SW 1271 (cell line): ENCODE data around the gene TMEM131L.
"Not testable (repeated sequence)": the region's sequence is repeated elsewhere in the genome, so short reads cannot be mapped to it uniquely, and the experiment has no call there.

Experiments
- DNase-seq, 2 experiments: peaks; one replicate each; lab custom pipeline; 2025; lab: John Stamatoyannopoulos, UW

TMEM131L gene

DNA sequence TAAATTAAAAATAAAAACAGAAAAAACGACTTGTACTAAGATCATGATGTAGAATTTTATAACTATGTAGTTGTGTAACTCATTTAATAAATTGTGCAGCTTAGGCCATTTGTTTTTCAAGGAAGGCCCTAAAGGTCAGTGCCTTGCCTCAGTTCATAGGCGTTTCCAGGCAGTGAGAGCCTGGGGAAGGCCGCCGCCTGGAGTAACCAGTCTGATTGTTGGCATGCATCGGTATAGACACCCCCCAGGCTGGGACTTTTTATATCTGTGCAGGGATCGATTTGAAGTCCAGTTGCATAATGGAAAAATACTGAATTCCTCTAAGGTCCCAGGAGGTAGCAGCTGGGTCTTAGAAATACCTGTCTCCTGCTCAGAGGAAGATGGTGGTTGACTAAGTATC is 77.2 kb downstream of the TMEM131L start:
- no peak for DNase-seq

DNA sequence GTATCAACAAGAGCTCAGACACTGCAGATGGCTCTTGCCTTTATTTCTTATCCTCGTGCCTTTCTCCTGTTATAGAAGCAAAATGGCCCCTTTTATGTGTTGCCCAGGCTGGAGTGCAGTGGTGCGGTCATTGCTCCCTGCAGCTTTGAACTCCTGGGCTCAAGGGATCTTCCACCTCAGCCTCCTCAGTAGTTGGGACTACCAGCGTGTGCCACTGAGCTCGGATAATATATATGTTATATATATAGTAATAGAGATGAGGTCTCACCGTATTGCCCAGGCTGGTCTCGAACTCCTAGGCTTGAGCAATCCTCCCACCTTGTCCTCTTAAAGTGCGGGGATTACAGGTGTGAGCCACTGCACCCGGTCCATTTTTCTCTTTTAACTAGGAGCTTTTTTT is 79.7 kb downstream of the TMEM131L start:
- no peak for DNase-seq

DNA sequence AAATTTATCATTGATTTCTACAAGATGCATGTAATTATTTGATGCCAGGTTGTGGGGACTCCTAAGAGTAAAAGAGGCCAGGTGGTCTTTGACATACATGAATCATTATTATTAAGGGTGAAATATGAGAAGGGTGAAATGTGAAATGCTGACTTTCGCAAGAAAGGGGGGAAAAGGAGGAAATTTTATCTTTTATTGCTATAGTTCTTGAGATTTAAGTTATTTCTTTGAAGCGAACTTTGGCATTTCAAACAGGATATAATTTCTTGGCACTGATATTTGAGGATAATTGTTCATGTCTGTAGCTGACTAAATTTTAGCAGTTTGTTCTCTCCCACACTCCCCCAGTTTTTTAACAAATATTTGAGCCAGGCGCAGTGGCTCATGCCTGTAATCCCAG is 80.1 kb downstream of the TMEM131L start:
- DNase-seq: no peak

DNA sequence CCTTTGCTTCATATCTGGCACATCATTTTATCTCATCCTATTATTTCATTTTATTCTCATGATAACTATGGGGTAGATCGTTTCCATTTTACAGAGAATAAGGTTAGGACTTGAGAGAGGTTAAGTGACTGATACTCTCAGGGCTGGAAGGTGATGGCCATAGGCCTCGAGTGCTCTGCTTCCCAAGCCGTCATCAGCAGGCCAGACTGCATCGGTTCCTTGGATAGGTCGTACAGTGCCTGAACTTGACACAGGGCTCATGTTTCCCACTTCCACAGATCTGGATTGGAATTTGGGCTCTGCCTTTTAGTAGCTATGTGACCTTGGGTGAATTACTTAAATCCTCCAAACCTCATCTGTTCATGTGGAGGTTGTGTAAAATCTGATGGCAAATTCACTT is 81.4 kb downstream of the TMEM131L start:
- DNase-seq: no peak

DNA sequence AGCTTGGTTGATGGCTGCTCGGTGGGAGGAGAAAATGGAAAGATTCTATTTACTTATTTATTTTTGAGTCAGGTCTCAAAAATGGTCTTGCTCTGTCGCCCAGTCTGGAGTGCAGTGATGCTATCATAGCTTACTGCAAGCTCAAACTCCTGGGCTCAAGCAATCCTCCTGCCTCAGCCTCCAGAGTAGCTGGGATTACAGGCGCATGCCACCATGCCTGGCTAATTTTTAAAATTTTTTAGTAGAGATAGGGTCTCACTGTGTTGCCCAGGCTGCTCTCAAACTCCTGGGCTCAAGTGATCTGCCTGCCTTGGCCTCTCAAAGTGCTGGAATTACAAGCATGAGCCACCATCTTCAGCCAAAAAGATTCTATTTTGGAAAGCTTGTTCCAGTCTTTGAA is 82.7 kb downstream of the TMEM131L start:
- not testable (repeated sequence) for DNase-seq

DNA sequence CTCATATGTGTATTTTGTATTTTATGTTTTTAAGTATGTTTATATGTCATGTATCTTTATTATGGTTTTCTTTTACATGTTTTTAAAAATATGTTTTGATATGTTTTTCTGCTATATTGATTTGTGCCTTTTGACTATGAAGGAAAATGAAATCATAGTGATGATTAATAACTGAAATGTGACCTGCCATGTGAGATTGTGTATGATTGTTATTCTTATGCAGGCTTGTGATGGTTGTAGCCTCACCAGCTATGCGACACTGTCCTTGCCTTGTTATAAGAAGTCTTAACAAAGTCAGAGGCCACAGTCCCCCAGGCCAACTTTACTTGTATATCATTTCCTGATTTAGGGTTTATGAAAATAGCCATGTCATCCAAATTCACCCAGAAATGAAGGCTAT is 83.2 kb downstream of the TMEM131L start:
- no peak for DNase-seq

DNA sequence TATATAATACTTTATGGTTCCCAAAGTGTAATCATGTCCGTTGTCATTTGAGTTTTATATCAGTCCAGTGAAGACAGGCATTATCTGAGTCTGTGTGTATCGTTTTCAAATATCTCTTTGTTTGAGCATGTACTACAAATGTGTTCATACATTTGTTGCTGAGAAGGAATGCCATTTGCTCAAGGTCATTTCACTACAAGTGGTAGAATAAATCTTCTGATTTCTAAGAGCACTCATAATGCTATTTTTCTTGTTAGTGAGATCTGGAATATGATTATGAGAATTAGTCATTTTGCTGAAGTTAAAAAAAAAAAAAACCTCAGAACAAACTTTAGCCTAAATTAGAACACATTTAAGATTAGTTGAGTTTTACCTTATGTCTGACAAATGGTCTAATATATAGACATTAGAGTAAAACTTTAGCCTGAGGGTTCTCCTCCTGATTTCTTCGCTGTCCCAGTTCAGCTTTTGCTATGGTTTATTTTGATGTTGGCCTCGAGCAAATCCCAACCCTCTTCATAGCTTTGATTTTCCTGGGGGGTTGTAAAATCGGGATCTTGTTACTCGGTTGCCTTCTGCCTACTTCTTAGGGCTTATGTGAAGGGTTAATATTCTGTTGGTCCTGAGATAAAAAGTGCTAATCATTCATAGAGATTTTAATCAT is 87.1 kb downstream of the TMEM131L start:
- DNase-seq: no peak

DNA sequence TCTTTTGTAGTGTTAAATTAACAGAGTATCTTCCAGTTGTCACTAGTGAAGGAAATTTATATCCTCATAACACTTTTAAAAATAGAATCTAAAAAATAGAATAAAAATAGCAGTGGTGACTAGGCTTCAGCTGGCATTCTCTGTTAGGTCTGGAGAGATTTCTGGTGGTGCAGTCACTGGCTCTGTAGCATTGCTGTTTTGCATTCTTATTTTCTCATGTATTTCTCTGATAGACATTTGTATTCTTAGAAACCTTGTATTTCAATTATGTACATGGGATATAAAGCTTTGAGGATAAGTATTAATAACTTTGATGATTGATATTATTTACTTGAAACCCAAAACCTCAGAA is 87.6 kb downstream of the TMEM131L start:
- DNase-seq: no peak

DNA sequence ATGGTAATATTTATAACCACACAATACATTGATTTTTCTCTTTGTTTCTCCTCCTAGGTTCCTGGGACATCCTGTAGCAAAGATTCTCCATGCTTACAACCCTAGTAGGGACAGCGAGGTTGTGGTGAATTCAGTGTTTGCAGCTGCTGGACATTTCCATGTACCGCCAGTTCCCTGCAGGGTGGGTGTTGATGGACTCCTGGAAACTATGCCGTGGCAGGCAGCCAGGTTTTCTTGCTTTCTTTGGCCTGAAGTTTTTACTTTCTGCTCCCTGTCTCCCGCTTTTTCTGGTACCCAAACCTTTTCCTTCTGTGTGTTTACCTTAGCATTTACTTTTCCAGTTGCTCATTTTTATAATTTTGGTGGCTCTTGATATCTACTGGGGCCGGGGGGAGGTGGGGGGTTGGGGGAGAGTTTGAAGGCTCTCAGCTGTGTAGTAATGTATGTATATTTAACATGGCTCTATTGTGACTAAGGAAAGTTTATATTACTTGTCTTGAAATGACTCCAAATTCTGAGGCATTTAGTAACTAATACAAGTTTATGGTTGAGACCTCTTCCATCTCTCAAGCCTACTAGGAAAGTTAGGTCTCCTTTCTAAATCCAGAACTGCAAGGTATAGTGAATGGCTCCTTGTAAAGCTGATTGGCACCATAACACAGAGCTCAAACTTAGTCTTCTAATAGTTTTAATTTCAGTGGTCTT is 89.7 kb downstream of the TMEM131L start:
- no peak for DNase-seq

DNA sequence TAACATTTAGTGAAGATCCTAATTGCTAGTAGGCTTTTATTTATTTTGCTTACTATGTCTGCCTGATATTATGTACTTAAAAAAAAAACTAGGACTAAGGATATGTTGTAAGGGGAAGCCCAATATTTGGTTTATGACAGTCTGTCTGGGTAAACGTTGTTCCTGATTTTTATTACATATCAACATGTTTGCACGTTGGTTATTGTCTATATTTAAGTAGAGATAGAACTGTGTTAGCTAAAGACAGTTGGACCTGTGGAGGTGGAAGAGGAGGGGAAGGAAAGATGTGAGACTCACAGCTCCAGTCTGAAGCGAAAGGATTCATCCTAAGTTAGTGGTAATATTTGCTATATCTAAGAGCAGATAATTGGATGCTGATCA is 90.3 kb downstream of the TMEM131L start:
- DNase-seq: no peak

DNA sequence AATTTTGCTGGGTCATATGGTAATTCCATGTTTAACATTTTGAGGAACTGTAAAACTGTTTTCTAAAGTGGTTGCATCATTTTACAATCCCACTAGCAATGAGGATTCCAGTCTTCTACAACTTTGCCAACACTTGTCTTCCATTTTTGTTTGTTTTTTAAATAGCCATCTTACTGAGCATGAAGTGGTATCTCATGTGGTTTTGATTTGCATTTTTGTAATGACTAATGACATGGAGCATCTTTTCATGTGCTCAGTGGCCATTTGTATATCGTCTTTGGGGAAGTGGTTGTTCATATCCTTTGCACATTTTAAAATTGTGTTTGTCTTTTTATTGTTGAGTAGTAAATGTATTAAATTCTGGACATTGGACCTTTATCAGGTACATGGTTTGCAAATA is 94.7 kb downstream of the TMEM131L start:
- no peak for DNase-seq

DNA sequence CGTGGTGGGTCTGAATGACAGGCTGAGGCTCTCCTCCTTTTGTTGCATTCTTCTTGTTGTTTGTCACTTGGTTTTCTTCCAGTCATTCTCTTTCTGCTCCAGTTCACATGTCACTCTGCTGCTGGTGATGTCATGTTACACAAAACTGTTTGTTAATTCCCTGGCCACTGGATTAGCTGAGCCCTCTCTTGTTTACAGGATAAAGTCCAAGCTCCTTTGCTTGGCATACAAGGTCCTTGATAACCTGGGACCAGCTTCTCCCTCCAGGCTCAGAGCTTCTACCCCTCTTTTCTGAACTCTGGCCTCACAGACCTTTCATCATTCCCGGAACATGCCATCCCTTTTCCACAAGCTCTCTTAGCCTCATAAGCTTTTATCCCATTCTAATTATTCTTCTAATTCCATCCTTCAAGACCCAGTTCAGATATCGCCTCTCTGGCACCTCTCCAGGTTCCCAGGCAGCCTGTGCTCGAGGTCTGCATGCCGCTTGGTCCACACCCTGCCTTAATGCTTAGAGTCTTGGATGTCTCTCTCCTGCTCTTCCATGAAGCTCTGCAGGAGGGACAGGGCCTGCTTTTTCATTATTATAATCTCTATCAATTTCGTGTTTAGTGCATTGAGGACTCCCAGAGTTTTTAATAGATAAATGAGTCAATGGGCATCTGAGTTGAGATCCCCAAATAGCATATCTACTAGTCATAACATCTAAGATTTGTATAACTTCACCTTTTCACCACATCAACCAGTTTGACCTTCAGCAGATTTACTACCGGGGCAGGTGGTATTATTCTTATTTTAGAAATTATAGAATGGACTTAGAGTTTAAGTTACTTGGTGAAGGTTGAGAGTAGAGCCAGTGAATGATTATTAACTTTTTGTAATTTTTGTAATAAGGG is 98.7 kb downstream of the TMEM131L start:
- no peak for DNase-seq

DNA sequence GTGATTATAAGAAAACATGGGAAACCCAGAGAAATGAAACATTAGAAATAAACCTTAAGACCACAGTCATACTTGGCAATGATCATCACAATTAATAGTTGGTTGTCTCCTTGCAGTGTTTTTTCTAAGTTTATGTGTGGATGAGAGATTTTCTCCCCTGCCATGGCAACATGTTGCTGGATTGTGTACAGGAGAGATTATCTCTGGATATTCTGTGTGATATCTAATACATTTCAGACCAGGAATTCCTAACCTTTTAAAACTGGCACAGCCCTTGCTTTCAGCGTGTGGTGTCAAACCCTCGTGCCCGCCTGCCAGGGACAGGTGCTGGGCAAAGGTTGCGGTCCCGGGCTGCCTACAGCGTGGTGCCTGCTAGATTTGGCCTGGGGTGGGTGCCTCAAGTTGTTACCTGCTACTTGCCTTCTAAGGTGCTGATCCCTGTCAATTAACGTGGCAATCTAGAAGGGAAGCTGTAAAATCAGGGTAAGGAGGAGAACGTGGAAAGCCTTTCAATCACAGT is 100.5 kb downstream of the TMEM131L start:
- no peak for DNase-seq

DNA sequence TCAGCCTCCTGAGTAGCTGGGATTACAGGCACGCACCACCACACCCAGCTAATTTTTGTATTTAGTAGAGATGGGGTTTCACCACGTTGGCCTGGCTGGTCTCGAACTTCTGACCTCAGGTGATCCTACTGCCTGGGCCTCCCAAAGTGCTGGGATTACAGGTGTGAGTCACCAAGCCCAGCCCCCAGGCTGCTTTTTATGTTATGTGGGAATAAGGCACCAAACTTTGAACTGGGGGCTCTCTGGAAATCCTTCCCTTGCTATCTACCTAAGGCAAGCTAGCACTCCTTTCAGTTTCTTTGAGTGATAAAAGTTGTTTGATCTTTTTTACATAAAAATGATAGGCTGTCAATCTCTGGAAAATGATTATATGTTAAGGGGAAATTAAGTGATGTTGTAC is 101.5 kb downstream of the TMEM131L start:
- DNase-seq: not testable (repeated sequence)

DNA sequence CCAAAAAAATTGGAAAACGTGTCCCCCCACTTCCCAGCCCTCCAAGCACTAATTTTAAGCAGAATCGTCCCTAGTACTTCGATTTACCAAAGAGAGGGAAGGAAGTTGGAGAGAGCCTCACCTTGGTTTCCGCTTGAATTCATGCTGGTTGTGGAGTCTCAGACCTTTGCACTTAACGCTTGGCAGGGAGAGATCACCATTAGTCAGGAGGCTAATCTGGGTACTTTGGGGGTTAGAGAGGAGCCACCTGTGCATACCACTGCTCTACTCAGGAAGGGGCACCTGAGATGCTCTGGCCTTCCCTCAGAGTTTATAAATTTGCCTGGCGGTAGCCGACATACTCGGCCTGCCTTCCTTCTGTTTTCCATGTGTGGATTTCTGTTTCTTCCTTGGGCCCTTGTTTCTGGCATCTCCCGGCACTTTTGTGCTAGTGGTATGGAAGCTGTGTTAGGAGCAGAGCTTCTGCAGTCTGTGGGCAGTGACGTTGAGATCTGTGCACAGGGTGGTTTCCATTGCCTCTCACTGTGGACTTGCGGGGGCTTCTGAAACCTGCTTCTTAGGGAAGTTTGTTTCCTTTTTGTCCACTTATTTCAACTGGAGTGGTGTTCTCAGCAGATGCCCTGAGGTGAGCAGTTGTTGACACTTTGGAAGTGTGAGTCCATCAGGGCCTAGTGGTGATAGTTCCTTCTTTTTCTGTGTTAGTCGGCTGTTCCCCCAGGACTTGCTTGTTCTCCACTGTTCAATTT is 104.2 kb downstream of the TMEM131L start:
- DNase-seq: no peak

DNA sequence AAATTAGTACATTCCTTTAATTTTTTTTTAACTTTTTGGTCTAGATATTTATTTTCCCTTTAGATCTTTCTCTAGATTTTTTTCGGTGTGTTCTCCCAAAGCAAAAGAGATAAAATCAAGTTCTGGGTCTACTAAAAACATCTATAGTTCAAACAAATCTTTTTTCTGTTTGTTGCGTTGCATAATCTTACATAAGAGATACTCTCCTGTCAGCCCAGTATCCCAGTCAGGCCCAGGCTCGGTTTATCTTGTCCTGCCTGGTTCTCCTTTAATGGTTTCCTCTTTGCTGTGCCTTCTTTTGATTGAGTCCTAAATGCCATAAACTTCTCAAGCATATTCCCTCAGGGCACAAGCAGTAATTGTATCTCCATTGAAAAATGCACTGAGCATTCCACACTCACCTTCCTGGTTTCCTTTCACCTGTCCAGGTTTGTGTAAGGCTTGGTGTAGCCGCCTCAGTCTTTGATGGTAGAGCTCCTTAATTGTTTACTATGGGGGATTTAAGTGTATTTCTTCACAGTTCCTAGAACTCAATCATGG is 104.9 kb downstream of the TMEM131L start:
- DNase-seq: no peak

DNA sequence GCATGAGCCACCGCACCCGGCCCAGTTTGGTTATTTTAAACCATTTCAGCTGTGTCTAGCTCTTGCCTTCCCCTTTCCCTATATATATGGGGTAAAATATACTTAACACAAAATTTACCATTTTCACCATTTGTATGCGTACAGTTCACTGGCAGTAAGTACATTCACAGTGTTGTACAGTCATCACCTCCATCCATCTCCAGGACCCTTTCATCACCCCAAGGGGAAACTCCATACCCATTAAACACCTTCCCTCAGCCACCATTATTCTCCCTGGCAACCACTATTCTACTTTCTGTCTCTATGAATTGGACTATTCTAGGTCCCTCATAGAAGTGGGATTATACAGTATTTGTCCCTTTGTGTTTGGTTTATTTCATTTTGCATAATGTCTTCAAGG is 106.4 kb downstream of the TMEM131L start:
- DNase-seq: no peak

DNA sequence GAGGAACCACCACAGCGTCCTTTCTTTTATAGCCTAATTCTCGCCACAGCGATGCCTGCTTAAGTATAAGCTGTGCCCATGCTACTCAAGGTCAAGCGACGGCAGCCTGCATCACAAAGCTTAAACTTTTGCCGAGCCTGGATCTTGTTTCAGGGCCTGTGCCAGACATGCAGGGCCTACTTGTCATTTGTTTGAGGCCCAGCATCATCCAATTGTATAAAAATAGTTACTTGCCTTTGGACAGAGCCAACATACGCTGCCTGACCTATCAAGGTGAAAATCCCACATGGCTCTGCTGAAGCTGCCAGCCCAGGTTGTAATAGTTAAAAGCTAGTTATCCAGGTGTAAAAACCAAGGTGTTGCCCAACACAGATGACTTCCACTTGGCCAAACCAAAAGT is 107.1 kb downstream of the TMEM131L start:
- DNase-seq: no peak

DNA sequence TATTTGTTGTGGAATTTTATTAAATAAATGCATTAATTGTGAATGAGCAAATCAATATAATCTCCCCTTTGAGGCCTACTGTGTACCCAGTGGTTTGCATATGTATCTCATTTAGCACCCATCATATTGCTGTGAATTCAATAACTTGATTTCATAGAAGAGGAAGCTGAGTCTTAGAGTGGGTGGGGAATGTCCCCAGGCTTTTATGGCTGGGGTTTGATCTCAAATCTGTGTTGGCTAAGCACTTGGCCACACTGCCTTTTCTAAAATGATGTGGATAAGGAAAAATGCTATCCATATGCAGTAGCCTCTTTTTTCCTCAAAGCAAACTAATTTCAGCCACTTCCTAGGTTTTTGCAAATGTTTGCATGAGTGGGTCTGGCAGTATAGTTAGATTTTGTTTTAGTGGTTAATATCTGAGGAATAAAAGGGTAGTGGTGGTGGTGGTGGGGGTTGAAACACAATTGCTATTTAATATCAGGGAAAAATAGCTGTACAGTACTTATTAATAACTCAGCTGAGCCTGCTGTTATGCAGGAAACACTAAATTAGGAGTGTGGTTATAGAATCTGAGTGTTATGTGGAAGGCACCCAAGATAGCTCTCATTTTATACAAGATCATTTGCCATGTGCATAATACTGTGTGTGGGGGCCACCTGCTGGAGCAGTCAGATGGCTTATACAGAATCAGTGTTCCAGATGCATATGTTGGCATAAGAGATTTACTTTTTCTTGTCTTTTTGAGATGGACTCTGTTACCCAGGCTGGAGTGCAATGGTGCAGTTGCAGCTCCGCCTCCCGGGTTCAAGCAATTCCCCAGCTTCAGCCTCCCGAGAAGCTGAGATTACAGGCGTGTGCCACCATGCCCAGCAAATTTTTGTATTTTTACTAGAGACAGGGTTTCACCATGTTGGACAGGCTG is 108.0 kb downstream of the TMEM131L start:
- peak in 1 of 2 experiments; percentile 31 for DNase-seq

DNA sequence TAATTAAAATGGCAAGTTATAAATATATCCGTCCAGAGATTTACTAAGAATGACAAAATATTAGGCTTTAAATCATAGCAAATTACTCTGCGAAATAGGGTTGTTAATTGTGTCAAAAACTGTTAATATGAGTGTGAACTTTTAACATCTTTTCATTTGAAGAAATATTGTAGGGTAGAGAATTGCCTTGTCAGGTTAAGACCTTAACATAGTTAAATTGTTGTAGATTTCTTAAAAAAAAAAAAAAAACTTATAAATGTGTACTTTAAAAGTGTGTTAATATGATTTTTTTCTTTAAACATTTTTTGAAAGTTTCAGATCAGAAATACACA is 110.2 kb downstream of the TMEM131L start:
- DNase-seq: no peak

DNA sequence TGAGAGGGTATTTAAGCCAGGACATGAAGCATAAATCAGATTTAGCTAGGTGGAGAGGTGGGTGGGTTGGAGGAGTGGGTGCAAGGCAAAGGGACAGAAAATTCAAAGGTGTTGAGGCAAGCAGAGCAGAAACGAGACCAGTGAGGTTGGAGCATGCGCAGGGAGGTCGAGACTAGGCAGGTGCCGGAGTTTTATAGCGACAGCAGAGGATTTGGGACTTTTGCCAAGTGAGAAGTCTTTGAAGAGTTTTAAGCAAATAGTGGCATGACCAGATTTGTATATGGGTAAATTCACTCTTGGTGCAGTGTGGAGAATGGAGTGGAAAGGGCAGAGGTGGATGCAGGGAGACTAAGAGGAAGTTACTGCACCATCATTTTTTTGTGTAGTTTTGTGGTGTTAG is 110.9 kb downstream of the TMEM131L start:
- no peak for DNase-seq
